GM12865 (cell line): ENCODE measurements around the gene KCNJ18.
"Not testable (repeated sequence)": the region's sequence is repeated elsewhere in the genome, so short reads cannot be mapped to it uniquely, and the experiment has no call there.

ENCODE experiments used
- DNase-seq: peaks from one replicate; pipeline ENCODE4 v3.0.0; 2010; ENCODE audit warnings: low read depth
- H3K4me3 ChIP-seq: 2 replicates; pipeline ENCODE4 v1.5.1; 2011; ENCODE audit warnings: mild to moderate bottlenecking, low read depth, low read length, control low read depth
- TF ChIP-seq, protein P1 (sequence below): IDR thresholded peaks from 2 replicates; pipeline ENCODE4 v1.5.1; 2011; ENCODE audit warnings: low read length, control low read depth, low read depth, inconsistent platforms; ENCODE audit not compliant: insufficient read depth; ENCODE audit errors: missing control alignments

The KCNJ18 gene

DNA sequence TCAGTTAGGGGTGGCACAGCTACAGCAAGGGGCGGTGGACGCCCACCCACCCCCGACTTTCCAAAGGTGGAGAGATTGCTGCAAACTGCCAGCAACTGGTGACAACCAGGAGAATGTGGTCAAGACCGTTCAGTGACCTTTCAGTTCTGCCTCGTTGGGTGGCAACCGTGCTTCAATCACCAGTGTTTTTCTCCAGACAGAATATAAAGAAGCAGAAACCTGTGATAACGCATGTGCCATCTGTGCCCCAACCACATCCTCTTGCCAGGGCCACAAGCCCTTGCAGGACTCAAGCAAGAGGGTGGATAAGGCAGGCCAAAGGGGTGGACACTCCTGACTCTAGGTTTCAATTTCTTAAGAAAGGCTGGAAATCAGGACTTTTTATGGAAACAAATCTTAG, 47.2 kb downstream of the KCNJ18 start:
- not testable (repeated sequence) for DNase-seq, H3K4me3 ChIP-seq

GRCh38 chr17:21740836-21741235, 48.5 kb downstream of the KCNJ18 start:
- not testable (repeated sequence) for DNase-seq, H3K4me3 ChIP-seq

DNA sequence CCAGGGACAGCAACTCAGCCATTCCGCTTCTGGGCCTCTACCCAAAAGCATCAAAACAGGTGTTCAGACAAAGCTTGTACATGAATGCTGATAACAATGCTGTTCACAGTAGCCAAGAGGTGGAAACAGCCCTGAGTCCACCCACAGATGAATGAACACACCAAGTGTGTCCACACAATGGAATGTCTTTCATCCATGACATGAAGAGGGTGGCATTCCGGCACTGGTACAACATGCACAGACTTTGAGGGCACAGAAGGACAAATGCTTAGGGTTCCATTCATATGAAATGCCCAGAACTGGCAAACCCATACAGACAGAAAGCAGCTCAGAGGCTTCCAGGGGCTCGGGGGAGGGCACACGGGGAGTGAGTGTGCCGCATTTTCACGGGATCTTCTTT, 49.2 kb downstream of the KCNJ18 start:
- not testable (repeated sequence) for H3K4me3 ChIP-seq, DNase-seq

GRCh38 chr17:21742326-21742725, 50.0 kb downstream of the KCNJ18 start:
- H3K4me3 ChIP-seq: no peak overlapping the region
- TF ChIP-seq, protein P1, sequence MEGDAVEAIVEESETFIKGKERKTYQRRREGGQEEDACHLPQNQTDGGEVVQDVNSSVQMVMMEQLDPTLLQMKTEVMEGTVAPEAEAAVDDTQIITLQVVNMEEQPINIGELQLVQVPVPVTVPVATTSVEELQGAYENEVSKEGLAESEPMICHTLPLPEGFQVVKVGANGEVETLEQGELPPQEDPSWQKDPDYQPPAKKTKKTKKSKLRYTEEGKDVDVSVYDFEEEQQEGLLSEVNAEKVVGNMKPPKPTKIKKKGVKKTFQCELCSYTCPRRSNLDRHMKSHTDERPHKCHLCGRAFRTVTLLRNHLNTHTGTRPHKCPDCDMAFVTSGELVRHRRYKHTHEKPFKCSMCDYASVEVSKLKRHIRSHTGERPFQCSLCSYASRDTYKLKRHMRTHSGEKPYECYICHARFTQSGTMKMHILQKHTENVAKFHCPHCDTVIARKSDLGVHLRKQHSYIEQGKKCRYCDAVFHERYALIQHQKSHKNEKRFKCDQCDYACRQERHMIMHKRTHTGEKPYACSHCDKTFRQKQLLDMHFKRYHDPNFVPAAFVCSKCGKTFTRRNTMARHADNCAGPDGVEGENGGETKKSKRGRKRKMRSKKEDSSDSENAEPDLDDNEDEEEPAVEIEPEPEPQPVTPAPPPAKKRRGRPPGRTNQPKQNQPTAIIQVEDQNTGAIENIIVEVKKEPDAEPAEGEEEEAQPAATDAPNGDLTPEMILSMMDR: no peak
- no peak for DNase-seq

DNA sequence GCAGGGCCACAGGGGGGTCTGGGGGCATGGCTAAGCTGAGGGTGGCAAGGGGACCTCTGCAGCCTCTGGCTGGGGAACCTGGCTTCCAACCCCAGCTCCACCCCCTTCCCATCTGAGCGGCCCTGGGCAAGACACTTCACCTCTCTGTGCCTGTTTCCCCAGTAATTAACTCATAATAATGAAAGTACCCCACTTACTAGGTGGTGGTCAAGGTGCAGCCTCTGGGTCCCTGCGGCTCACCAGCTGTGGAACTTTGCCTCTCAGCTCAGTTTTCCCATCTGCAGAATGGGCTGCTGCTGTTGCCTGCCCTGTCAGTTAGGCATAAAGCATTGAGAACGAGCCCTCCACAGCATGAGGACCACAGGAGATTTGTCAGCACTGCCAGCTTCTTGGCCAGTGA, 51.8 kb downstream of the KCNJ18 start:
- H3K4me3 ChIP-seq, DNase-seq: not testable (repeated sequence)

- DNase-seq, H3K4me3 ChIP-seq: not testable (repeated sequence)
Observed at GRCh38 chr17:21744621-21745020, 52.3 kb downstream of the KCNJ18 start.

GRCh38 chr17:21745385-21746054, 53.2 kb downstream of the KCNJ18 start:
- not testable (repeated sequence) for DNase-seq, H3K4me3 ChIP-seq

GRCh38 chr17:21746415-21746814, 54.1 kb downstream of the KCNJ18 start:
- DNase-seq, H3K4me3 ChIP-seq: not testable (repeated sequence)

DNA sequence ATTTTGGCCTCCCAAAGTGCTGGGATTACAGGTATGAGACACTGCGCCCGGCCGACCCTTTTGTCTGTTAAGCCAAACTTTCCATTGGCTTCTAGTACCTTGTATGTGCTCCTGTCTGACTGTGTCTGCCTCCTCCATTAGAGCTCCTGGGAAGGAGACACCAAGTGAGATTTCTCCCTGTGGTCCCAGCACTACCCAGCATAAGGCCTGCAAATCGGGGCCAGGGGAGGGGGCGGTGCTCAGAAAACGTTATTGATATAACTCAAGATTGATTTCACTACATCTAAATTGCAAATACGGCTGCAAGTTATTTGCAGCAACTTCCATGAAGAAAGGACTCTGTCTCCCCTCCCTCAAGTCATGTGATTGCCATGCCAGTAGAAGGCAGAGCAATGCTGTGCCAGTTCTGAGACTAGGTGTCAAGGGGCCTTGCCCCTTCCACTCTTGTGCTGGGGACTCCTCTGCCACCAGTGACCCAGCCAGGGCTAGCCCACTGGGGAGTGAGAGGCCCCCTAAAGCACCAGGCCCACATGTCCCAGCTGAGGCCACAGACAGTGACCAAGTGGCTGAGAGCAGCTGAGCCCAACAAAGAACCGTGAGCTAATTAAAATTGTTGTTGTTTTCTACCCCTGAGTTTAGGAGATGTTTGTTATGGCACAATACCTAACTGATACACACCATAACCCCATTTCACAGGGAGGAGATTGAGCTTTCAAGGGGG, 55.0 kb downstream of the KCNJ18 start:
- H3K4me3 ChIP-seq, DNase-seq: not testable (repeated sequence)

DNA sequence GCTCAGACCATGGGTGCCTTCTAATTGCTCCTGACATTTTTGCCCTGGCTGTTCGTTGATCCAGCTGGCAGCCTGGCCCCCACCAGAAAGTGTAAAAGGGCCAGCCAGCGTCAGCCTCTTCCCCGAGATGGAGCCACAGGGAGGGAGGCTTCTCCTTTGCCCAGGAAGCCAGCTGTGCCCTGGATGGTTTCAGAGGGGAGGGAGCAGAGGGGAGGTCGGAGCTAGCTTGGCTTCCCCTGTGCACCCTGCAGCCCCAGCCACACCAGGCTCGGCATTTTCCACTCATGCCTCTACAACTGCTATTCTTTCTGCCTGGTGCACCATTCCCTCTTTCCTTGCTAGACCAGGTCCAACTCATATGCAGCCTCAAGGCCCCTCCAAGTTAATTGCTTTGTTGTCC, 56.4 kb downstream of the KCNJ18 start:
- not testable (repeated sequence) for H3K4me3 ChIP-seq, DNase-seq

GRCh38 chr17:21749696-21750531, 57.6 kb downstream of the KCNJ18 start:
- DNase-seq: not testable (repeated sequence)

DNA sequence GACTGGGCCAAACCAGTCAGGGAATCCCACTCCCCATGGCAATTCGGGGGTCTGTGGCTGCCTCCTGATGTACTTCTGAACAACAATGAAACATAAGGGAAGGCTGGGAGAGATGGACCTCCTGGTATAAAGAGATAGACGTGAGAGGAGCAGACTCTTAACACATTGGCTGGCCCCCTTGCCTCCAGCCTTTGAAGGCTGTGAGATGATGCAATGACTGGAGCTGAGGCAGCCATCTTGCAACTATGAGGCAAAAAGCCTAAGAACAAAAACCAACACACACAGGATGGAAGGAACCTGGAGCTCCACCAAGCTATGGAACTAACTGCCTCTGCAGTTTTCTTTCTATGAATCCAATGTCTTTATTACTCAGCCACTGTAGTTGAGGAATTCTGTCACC, 58.8 kb downstream of the KCNJ18 start:
- H3K4me3 ChIP-seq, DNase-seq: not testable (repeated sequence)

More at GRCh38 chr17:21749696-21750531, 57.6 kb downstream of the KCNJ18 start:
- not testable (repeated sequence) for H3K4me3 ChIP-seq
